Large intestine (tissue), 3 donors: Measurements from ENCODE around the gene ANKS1B. TPM values are rescaled to one million over a fixed set of nuclear protein-coding genes. Genes with fewer than 3 reads are reported as not detected.

ENCODE experiments used
- DNase-seq, 2 donors: peaks; one replicate each; pipeline versions ENCODE4 v3.0.0 to v3.0.0-alpha.2; 2013
- H3K27ac ChIP-seq: one replicate; pipeline ENCODE4 v1.5.1; 2013; ENCODE audit warnings: low read length
- H3K27me3 ChIP-seq: 2 replicates; pipeline ENCODE4 v1.6.1; 2013; ENCODE audit warnings: low read length; ENCODE audit not compliant: control insufficient read depth, insufficient read depth
- H3K36me3 ChIP-seq: 2 replicates; pipeline ENCODE4 v1.6.1; 2013; ENCODE audit warnings: low read length; ENCODE audit not compliant: control insufficient read depth, insufficient read depth
- H3K4me1 ChIP-seq: one replicate; pipeline ENCODE4 v1.6.1; 2013; ENCODE audit warnings: low read length; ENCODE audit not compliant: control insufficient read depth, insufficient read depth
- H3K4me3 ChIP-seq: one replicate; pipeline ENCODE4 v1.5.1; 2013; ENCODE audit warnings: low read length
- H3K9me3 ChIP-seq: one replicate; pipeline ENCODE4 v1.6.1; 2013; ENCODE audit warnings: mild to moderate bottlenecking, low read depth, low read length, moderate library complexity; ENCODE audit not compliant: control insufficient read depth
- WGBS: methylation state at CpG from one replicate; pipeline ENCODE4 v1.1.5; 2013; ENCODE audit warnings: low lambda C conversion rate; ENCODE audit not compliant: insufficient coverage; 5-methylcytosine and 5-hydroxymethylcytosine counted together
- polyA plus RNA-seq: library from polyadenylated mRNA; unstranded; fragments of 120-200 nt; gene quantifications from one replicate; pipeline ENCODE4 v1.2.1, GENCODE V29; 2013

The ANKS1B gene
- polyA plus RNA-seq, 1 donor = 2.4 TPM

GRCh38 chr12:99493197-99493596 is 491.5 kb downstream of the ANKS1B start:
- DNase-seq = no peak
- H3K27me3 ChIP-seq = no peaks in the 10 kb centered on the region
- no peaks in the 10 kb centered on the region for H3K36me3 ChIP-seq
- no peak overlapping the region for H3K4me3 ChIP-seq
- H3K27ac ChIP-seq = no peak overlapping the region
- no peaks in the 10 kb centered on the region for H3K4me1 ChIP-seq
- H3K9me3 ChIP-seq = no peaks in the 10 kb centered on the region
- 100% methylated on average over 1 of the region's 1 CpG for WGBS

- 90% methylated on average over 1 of the region's 1 CpG for WGBS
- Histone ChIP-seq H3K27me3 (no peaks in the 10 kb centered on the region), H3K9me3 (no peaks in the 10 kb centered on the region), H3K36me3 (no peaks in the 10 kb centered on the region), H3K27ac (no peak overlapping the region), H3K4me3 (no peak overlapping the region), H3K4me1 (no peaks in the 10 kb centered on the region)
- no peak for DNase-seq
Observed at GRCh38 chr12:99486277-99486676, 498.5 kb downstream of the ANKS1B start.

- no peak overlapping the region for H3K27ac ChIP-seq
- no peaks in the 10 kb centered on the region for H3K4me1 ChIP-seq
- H3K36me3 ChIP-seq = no peaks in the 10 kb centered on the region
- H3K4me3 ChIP-seq = no peak overlapping the region
- DNase-seq = no peak
- H3K27me3 ChIP-seq = no peaks in the 10 kb centered on the region
- peaks cover 3% of the 10 kb centered on the region for H3K9me3 ChIP-seq
Observed at GRCh38 chr12:99479149-99479548, 505.6 kb downstream of the ANKS1B start.

GRCh38 chr12:99476956-99477355 is 507.8 kb downstream of the ANKS1B start:
- H3K27me3 ChIP-seq = no peaks in the 10 kb centered on the region
- H3K4me1 ChIP-seq = no peaks in the 10 kb centered on the region
- no peak overlapping the region for H3K4me3 ChIP-seq
- no peak overlapping the region for H3K27ac ChIP-seq
- DNase-seq = no peak
- H3K9me3 ChIP-seq = peaks cover 3% of the 10 kb centered on the region
- no peaks in the 10 kb centered on the region for H3K36me3 ChIP-seq
- no CpG with 5 or more reads among the region's 2 CpGs for WGBS

- WGBS = no CpG with 5 or more reads among the region's 4 CpGs
- Histone ChIP-seq H3K27me3 (no peaks in the 10 kb centered on the region), H3K27ac (no peak overlapping the region), H3K9me3 (no peaks in the 10 kb centered on the region), H3K36me3 (no peaks in the 10 kb centered on the region), H3K4me1 (no peaks in the 10 kb centered on the region), H3K4me3 (no peak overlapping the region)
- no peak for DNase-seq
Observed at GRCh38 chr12:99455350-99456035, 529.2 kb downstream of the ANKS1B start.

GRCh38 chr12:99454539-99455172 is 530.1 kb downstream of the ANKS1B start:
- Histone ChIP-seq H3K36me3 (no peaks in the 10 kb centered on the region), H3K4me1 (no peaks in the 10 kb centered on the region), H3K9me3 (no peaks in the 10 kb centered on the region), H3K4me3 (no peak overlapping the region), H3K27ac (no peak overlapping the region), H3K27me3 (no peaks in the 10 kb centered on the region)
- 100% methylated on average over 1 of the region's 2 CpGs for WGBS
- DNase-seq = no peak

- WGBS = 75% methylated on average over 2 of the region's 2 CpGs
Observed at GRCh38 chr12:99453836-99454538, 530.7 kb downstream of the ANKS1B start.

GRCh38 chr12:99450036-99450630 is 534.6 kb downstream of the ANKS1B start:
- H3K4me1 ChIP-seq = no peaks in the 10 kb centered on the region

More at GRCh38 chr12:99453836-99454538, 530.7 kb downstream of the ANKS1B start:
- Histone ChIP-seq H3K9me3 (no peaks in the 10 kb centered on the region), H3K27ac (no peak overlapping the region), H3K4me1 (no peaks in the 10 kb centered on the region), H3K27me3 (no peaks in the 10 kb centered on the region), H3K36me3 (no peaks in the 10 kb centered on the region), H3K4me3 (no peak overlapping the region)
- no peak for DNase-seq

GRCh38 chr12:99444859-99445316 is 539.8 kb downstream of the ANKS1B start:
- H3K27me3 ChIP-seq = no peaks in the 10 kb centered on the region
- H3K27ac ChIP-seq = no peak overlapping the region
- H3K4me1 ChIP-seq = no peaks in the 10 kb centered on the region
- DNase-seq = no peak
- H3K9me3 ChIP-seq = no peaks in the 10 kb centered on the region
- H3K36me3 ChIP-seq = no peaks in the 10 kb centered on the region
- no peak overlapping the region for H3K4me3 ChIP-seq

More at GRCh38 chr12:99450036-99450630, 534.6 kb downstream of the ANKS1B start:
- Histone ChIP-seq H3K27me3 (no peaks in the 10 kb centered on the region), H3K27ac (no peak overlapping the region), H3K9me3 (no peaks in the 10 kb centered on the region), H3K36me3 (no peaks in the 10 kb centered on the region), H3K4me3 (no peak overlapping the region)
- no CpG with 5 or more reads among the region's 4 CpGs for WGBS
- DNase-seq = no peak

GRCh38 chr12:99442758-99443157 is 542.0 kb downstream of the ANKS1B start:
- WGBS = 80% methylated on average over 1 of the region's 3 CpGs

More at GRCh38 chr12:99442758-99443157, 542.0 kb downstream of the ANKS1B start:
- Histone ChIP-seq H3K36me3 (no peaks in the 10 kb centered on the region), H3K27ac (no peak overlapping the region), H3K9me3 (no peaks in the 10 kb centered on the region), H3K4me1 (no peaks in the 10 kb centered on the region), H3K4me3 (no peak overlapping the region), H3K27me3 (no peaks in the 10 kb centered on the region)
- DNase-seq = no peak
